ENCODE data around the gene GRK6. TPM values are rescaled to one million over a fixed set of nuclear protein-coding genes. Genes with fewer than 3 reads are reported as not detected.
A peak's percentile ranks its signal among the peaks of the same experiment; 100 is the strongest.

GRK6 gene
- total and polyA plus RNA-seq, 9 of the 15 experiments (the other 6 are each of a cell fraction or from before 2014, with no cell fraction given): 0.63 to 122 (median 44.5) TPM

DNA sequence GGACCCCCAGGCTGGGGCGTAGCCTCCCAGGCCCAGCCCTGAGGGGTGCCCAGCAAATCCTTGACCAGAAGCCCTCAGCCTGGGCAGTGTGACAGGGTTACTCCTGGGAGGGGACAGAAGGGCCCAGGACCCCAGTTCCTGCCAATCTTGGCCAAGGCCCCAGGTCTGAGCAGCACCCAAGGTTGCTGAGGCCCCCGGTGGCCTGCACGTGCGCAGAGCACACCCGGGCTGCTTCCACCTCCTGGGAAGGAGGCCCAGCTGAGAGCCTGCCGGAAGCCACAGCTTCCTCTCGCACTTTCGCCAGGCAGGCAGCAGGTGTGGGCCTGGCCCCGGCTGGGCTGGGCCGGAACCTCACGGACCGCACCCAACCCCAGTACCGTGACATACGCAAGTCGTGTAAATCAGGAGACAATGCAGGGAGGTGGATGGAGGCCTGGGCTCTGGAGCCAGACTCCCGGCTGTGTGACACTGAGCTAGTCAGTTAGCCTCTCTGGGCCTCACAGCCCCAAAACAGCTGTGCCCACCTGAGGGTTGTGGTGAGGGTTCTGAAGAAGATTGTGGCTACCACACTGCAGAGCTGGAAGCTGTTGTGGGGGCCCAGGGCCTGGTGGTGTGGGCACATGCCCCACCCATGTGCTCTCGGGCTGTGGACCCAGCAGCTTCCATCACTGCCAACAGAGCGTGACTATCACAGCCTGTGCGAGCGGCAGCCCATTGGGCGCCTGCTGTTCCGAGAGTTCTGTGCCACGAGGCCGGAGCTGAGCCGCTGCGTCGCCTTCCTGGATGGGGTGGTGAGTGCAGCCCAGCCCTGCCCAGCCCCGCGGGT lies 5.1 kb downstream of the GRK6 start:
- intact Hi-C loops (cut with micrococcal nuclease): no loop called here
- no TSS peak for BruUV-seq (replicated peaks)
- peak overlapping the region in 1 of 2 experiments; percentile 60; a peak in 2 of 4 replicates for H3K9ac ChIP-seq (ENCODE audit: insufficient read depth in 1 of 2, low read depth in 2 of 2, low read length in 2 of 2)
- H3K9me3 ChIP-seq (replicated peaks; ENCODE audit: control insufficient read depth, insufficient read depth, low read depth, low read length): no peaks in the 10 kb centered on the region
- DNase-seq (ENCODE audit: extremely low read depth in 1 of 4, low spot score in 3 of 4): no peak
- CTCF ChIA-PET (ENCODE audit: low intra/inter-chr PET ratio): no interaction called here
- no peak overlapping the region for H3K27ac ChIP-seq (ENCODE audit: extremely low read depth, low read depth, low read length)
- 97% methylated on average over 26 of the region's 29 CpGs for WGBS (ENCODE audit: insufficient coverage, low coverage, missing lambda C conversion rate)
- peaks cover 93% of the 10 kb centered on the region; the same call in 2 of the 3 replicates for H3K36me3 ChIP-seq (ENCODE audit: control insufficient read depth, insufficient read depth, low read length)
- POLR2A ChIA-PET: interaction anchor here (1.7 to 10.8 kb wide), 2 partner anchors 13 to 122 kb away, joined by 3 to 210 read pairs; partner anchors contain the start of gene PRR7
- in situ Hi-C loops (cut with MboI): no loop called here
- H4K20me1 ChIP-seq (replicated peaks; ENCODE audit: control insufficient read depth, insufficient read depth, low read length): peaks cover 22% of the 10 kb centered on the region; the same call in 1 of the 2 replicates
- no peak for ATAC-seq
- no peaks in the 10 kb centered on the region for H3K27me3 ChIP-seq (ENCODE audit: control insufficient read depth in 2 of 2, insufficient read depth in 2 of 2, low read length in 2 of 2)
- no peak overlapping the region for H2AFZ ChIP-seq (ENCODE audit: low read depth, low read length)
- H3K4me3 ChIP-seq: no peak overlapping the region
- H3K9me1 ChIP-seq (ENCODE audit: control insufficient read depth, insufficient read depth, low read length): no peaks in the 10 kb centered on the region
- H3K4me2 ChIP-seq (ENCODE audit: insufficient read depth, low read length): no peak overlapping the region
- peaks cover 50% of the 10 kb centered on the region for H3K79me2 ChIP-seq (ENCODE audit: control insufficient read depth, insufficient read depth, low read length)
- peaks cover 22 to 66% of the 10 kb centered on the region in 2 experiments for H3K4me1 ChIP-seq (replicated peaks in 1 of 2; ENCODE audit: control insufficient read depth in 2 of 2, insufficient read depth in 2 of 2, low read length in 2 of 2)
- FAIRE-seq: no peak
- no peak for TF ChIP-seq SIN3B (IDR thresholded peaks at IDR 0.05; ENCODE audit: low read depth)
- peak; percentile 35 for TF ChIP-seq ZFP36 (IDR thresholded peaks at IDR 0.05; ENCODE audit: low read depth, low read length, partially characterized antibody)
- no peak for TF ChIP-seq ZNF274 (IDR thresholded peaks at IDR 0.05; ENCODE audit: borderline replicate concordance, low read depth, low read length)
- no peak for TF ChIP-seq FOXK1 (CRISPR knock-in tag; IDR thresholded peaks at IDR 0.05; ENCODE audit: borderline replicate concordance)
- no peak for TF ChIP-seq CHD1 (IDR thresholded peaks at IDR 0.05; ENCODE audit: low read length)
- no peak for TF ChIP-seq MEF2D (tag; conservative IDR thresholded peaks at IDR 0.05; ENCODE audit: low read depth)
- TF ChIP-seq, protein P1, sequence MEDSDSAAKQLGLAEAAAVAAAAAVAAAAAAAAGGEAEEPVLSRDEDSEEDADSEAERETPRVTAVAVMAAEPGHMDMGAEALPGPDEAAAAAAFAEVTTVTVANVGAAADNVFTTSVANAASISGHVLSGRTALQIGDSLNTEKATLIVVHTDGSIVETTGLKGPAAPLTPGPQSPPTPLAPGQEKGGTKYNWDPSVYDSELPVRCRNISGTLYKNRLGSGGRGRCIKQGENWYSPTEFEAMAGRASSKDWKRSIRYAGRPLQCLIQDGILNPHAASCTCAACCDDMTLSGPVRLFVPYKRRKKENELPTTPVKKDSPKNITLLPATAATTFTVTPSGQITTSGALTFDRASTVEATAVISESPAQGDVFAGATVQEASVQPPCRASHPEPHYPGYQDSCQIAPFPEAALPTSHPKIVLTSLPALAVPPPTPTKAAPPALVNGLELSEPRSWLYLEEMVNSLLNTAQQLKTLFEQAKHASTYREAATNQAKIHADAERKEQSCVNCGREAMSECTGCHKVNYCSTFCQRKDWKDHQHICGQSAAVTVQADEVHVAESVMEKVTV (CRISPR knock-in tag; IDR thresholded peaks at IDR 0.05): no peak
- TF ChIP-seq, protein P2, sequence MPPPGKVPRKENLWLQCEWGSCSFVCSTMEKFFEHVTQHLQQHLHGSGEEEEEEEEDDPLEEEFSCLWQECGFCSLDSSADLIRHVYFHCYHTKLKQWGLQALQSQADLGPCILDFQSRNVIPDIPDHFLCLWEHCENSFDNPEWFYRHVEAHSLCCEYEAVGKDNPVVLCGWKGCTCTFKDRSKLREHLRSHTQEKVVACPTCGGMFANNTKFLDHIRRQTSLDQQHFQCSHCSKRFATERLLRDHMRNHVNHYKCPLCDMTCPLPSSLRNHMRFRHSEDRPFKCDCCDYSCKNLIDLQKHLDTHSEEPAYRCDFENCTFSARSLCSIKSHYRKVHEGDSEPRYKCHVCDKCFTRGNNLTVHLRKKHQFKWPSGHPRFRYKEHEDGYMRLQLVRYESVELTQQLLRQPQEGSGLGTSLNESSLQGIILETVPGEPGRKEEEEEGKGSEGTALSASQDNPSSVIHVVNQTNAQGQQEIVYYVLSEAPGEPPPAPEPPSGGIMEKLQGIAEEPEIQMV (tag; conservative IDR thresholded peaks at IDR 0.05; ENCODE audit: low read depth): no peak
- TF ChIP-seq EWSR1 (IDR thresholded peaks at IDR 0.05; ENCODE audit: borderline replicate concordance, low read depth, partially characterized antibody): no peak
- no peak for TF ChIP-seq ZNF76 (CRISPR knock-in tag; IDR thresholded peaks at IDR 0.05; ENCODE audit: borderline replicate concordance)
- TF ChIP-seq, protein P3, sequence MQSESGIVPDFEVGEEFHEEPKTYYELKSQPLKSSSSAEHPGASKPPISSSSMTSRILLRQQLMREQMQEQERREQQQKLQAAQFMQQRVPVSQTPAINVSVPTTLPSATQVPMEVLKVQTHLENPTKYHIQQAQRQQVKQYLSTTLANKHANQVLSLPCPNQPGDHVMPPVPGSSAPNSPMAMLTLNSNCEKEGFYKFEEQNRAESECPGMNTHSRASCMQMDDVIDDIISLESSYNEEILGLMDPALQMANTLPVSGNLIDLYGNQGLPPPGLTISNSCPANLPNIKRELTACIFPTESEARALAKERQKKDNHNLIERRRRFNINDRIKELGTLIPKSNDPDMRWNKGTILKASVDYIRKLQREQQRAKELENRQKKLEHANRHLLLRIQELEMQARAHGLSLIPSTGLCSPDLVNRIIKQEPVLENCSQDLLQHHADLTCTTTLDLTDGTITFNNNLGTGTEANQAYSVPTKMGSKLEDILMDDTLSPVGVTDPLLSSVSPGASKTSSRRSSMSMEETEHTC (IDR thresholded peaks at IDR 0.05): no peak
- no peak for TF ChIP-seq PCBP2 (IDR thresholded peaks at IDR 0.05; ENCODE audit: low read depth, low read length, poor library complexity, severe bottlenecking)
- TF ChIP-seq, protein P4, sequence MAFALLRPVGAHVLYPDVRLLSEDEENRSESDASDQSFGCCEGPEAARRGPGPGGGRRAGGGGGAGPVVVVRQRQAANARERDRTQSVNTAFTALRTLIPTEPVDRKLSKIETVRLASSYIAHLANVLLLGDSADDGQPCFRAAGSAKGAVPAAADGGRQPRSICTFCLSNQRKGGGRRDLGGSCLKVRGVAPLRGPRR (CRISPR knock-in tag; IDR thresholded peaks at IDR 0.05): no peak
- no peak for TF ChIP-seq SPI1 (IDR thresholded peaks at IDR 0.05; ENCODE audit: borderline replicate concordance, low read depth, low read length)
- peak; percentile 65 for TF ChIP-seq RBFOX2 (IDR thresholded peaks at IDR 0.05; ENCODE audit: low read depth, low read length)
- TF ChIP-seq ZFP30 (CRISPR knock-in tag; IDR thresholded peaks at IDR 0.05; ENCODE audit: borderline replicate concordance): no peak

All from K562 (cell line).